Neural cell (in vitro differentiated cells): ENCODE results near the gene CRKL.

Experiments
- RAD21 ChIP-seq: fragments of 450-650 bp; conservative IDR thresholded peaks from 2 replicates; pipeline ENCODE4 v1.6.1; 2014; ENCODE audit warnings: antibody characterized with exemption, mild to moderate bottlenecking, moderate library complexity
- TF ChIP-seq, protein P1 (sequence below): fragments of 450-650 bp; IDR thresholded peaks from 2 replicates; pipeline ENCODE4 v1.5.1; 2014; ENCODE audit warnings: antibody characterized with exemption, mild to moderate bottlenecking, moderate library complexity; ENCODE audit not compliant: poor library complexity, severe bottlenecking

GRCh38 chr22:20873214-20873613, 44.0 kb upstream of the CRKL start:
- TF ChIP-seq RAD21 = no peak
- TF ChIP-seq, protein P1, sequence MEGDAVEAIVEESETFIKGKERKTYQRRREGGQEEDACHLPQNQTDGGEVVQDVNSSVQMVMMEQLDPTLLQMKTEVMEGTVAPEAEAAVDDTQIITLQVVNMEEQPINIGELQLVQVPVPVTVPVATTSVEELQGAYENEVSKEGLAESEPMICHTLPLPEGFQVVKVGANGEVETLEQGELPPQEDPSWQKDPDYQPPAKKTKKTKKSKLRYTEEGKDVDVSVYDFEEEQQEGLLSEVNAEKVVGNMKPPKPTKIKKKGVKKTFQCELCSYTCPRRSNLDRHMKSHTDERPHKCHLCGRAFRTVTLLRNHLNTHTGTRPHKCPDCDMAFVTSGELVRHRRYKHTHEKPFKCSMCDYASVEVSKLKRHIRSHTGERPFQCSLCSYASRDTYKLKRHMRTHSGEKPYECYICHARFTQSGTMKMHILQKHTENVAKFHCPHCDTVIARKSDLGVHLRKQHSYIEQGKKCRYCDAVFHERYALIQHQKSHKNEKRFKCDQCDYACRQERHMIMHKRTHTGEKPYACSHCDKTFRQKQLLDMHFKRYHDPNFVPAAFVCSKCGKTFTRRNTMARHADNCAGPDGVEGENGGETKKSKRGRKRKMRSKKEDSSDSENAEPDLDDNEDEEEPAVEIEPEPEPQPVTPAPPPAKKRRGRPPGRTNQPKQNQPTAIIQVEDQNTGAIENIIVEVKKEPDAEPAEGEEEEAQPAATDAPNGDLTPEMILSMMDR = no peak
